ENCODE measurements around the gene STAC. TPM values are rescaled to one million over a fixed set of nuclear protein-coding genes. Genes with fewer than 3 reads are reported as not detected.

STAC gene, protein sequence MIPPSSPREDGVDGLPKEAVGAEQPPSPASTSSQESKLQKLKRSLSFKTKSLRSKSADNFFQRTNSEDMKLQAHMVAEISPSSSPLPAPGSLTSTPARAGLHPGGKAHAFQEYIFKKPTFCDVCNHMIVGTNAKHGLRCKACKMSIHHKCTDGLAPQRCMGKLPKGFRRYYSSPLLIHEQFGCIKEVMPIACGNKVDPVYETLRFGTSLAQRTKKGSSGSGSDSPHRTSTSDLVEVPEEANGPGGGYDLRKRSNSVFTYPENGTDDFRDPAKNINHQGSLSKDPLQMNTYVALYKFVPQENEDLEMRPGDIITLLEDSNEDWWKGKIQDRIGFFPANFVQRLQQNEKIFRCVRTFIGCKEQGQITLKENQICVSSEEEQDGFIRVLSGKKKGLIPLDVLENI
- total RNA-seq, result 1.7 and 3.8 TPM in 2 replicates

DNA sequence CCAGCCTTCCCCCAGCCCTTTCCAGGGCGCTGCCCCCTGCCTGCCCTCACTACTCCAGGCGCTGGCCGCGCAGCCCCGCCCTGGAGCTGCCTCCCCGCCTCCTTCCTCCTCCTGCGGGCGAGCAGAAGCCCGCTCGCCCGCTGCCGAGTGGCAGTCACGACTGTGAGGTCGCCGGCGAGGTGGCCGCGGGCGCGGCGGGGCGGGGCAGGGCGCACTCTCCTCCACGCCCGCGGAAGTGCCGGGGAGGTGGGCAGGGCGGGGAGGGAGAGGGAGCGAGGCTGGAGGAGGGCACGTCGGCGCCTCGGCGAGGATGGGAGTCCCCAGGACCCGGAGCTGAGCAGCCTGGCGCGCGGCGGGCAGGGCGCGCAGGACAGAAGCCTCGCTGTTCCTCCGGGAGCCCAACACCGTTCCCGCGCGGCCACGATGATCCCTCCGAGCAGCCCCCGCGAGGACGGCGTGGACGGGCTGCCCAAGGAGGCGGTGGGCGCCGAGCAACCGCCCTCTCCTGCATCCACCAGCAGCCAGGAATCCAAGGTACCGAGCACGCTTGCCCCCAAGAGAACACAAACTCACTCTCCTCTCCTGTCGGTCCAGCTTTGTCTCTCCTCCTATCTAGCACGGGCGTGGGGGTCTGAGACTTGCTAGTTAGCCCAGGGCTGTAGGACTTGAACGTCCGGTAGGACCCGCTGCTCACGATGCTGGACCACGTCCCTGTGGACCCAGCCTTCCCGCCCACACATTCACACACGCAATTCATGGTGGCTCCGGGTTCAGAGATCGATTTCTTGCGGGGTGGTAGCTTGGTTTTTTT lies at the start of gene STAC:
STAC (plus strand) TSS at position 284 of the 811 bp plus-strand sequence; CDS start at position 424, 140 bp downstream.

Data from smooth muscle cell of bladder (primary cell).